NAMALWA (cell line): ENCODE measurements around the gene SAMD11.

Experiments used
- DNase-seq: peaks from one replicate; pipeline ENCODE4 v3.0.0-alpha.2; 2015; ENCODE audit warnings: low spot score

SAMD11 gene

DNA sequence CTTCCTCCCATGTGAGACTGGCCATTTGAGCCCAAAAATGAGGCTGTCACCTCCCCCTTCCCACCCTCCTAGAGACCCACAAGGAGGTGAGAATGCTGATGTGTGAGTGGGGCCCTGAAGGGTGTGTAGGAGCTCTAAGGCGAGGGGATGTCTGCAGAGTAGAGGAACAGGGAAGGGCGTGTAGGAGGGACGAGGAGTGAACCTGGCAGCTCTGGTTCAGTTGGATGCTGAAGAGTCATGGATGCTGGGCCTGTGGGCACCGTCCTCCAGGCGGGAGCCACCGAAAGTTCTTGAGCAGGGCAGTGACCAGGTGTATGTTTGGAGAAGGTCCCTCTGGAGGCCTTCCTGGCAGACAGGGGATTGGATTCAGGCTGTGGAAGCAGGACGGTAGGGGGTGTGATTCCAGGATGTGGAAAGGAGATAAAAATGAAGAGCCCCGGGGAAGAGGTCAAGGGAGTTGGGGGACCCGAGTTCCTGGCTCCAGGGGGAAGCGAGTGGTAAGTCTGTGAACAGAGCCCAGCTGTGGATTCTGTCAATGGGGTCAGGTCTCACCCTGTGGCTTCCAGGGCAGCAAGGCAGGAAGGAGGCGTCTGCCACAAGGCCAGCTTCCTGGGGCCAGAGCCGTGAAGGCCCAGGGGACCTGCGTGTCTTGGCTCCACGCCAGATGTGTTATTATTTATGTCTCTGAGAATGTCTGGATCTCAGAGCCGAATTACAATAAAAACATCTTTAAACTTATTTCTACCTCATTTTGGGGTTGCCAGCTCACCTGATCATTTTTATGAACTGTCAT lies 7.9 kb downstream of the SAMD11 start:
- peak; percentile 47 for DNase-seq

DNA sequence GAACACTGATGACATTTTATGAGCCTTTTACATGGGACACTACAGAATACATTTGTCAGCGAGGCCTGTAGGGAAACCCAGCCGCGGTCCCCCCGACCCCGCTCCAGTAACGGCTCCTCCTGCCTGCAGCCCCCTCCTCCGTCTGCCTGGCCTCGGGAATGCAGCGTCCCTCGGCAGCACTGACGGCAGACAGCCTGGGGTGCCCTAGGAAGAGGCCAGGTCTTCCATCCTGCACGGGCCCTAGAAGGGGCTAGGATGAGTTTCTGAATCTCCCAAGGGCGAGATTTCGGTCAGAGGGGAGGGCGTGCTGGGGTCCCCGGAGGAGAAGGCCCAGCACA lies 8.4 kb downstream of the SAMD11 start:
- DNase-seq = no peak

DNA sequence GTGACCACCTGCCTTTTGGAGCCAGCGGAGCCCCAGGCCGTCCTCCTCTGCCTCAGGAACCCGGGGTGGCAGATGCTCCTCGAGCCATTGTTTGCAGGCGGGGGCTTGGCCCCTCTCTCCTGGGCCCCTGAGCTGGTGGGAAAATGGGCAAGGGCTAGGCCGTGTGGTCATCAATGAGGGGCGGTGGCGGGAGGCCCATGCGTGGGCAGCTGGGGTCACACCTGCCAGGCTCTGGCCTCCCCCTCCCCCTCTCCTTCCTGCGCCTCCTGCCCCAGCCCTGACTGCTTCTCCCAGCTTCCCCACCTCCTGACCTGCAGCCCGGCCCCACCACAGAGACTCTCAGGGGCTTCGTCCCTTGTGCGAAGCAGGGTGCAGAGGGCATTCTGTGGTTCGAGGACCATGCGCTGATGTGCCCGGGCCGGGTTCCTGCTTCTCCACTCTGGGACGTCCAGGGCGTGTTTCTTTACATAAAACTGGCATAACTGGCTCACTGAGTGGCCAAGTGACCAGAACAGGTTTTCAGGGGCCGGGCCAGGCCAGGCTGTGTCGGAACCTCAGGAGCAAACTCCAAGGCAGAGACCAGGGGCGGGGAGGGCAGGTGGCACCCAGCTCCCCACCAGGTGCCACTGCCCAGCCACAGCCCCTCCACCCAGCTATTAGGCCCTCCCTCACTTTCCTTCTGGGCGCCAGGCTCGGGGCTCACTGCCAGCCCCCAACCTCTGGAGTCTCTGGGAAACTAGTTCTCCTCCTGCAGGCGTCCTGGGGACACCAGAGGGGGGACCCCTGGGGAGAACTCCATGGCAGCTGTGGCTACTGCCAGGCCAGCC lies 9.3 kb downstream of the SAMD11 start:
- no peak for DNase-seq

DNA sequence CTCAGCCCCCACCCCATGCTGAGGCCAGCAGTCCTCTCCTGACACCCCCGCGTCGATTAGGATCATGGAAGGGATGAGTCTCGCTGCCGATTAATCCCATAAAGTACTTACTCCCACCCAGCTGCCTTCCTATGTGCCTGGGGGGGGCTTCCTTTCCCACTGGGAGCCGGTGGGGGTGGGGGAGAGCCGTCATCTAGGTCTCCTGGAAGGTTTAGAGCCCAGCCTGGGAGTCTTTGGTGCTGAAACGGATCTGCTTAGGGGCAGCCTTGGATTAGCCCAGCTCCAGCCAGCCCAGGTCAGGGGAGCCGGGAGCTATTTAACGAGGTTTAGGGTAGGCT lies 9.8 kb downstream of the SAMD11 start:
- no peak for DNase-seq

DNA sequence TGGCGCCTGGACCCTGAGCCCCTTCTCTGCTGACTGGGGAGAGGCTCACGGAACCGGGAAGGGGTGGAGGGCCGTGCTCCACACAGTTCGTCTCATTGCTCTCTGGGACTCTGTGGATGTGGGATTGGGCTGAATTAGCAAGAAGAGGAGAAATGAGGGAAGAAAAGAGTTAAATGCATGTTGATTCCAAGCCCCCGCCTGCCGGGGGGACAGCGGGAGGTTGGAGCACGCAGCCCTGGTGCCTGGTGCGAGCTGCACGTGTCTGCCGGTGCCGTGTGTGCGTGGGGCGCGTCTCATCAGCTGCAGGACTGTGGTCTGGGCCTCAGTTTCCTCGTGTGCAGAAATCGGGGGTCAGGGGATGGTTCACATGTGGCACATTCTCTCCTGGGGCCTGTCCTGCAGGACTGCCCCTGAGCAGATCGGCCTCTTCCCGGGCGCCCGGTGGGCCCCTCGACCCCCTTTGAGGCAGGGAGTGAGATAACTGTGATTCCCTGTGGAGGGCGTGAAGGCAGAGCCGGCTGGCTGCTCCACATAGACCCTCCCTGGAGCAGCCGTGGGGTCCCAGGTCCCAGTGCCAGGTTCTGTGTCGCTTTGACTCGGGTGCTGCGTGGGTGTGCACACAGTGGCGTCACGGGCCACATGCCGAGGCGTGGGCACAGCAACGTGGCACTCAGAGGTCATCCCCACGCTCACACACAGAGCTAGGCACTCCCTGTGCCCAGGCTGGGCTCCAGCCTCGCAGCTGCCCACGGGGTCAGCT lies 11.4 kb downstream of the SAMD11 start:
- no peak for DNase-seq

DNA sequence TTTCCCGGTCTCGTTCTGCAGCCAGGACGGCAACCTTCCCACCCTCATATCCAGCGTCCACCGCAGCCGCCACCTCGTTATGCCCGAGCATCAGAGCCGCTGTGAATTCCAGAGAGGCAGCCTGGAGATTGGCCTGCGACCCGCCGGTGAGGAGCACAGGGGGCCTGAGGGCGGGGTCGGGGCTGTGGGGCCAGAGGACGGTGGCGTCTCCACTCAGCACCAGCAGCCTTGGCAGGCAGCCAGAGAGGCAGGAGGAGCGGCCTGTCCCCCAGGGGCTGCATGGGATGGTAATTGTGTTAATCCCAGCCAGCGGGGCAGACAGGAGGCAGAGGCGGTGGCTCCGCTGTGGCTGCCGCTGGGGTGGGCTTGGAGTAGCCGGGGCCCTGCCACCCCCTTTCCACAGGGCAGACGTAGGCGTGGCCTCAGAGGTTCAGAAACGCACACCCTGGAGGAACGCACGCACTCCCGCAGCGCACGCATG lies 12.1 kb downstream of the SAMD11 start:
- DNase-seq = peak; percentile 69

DNA sequence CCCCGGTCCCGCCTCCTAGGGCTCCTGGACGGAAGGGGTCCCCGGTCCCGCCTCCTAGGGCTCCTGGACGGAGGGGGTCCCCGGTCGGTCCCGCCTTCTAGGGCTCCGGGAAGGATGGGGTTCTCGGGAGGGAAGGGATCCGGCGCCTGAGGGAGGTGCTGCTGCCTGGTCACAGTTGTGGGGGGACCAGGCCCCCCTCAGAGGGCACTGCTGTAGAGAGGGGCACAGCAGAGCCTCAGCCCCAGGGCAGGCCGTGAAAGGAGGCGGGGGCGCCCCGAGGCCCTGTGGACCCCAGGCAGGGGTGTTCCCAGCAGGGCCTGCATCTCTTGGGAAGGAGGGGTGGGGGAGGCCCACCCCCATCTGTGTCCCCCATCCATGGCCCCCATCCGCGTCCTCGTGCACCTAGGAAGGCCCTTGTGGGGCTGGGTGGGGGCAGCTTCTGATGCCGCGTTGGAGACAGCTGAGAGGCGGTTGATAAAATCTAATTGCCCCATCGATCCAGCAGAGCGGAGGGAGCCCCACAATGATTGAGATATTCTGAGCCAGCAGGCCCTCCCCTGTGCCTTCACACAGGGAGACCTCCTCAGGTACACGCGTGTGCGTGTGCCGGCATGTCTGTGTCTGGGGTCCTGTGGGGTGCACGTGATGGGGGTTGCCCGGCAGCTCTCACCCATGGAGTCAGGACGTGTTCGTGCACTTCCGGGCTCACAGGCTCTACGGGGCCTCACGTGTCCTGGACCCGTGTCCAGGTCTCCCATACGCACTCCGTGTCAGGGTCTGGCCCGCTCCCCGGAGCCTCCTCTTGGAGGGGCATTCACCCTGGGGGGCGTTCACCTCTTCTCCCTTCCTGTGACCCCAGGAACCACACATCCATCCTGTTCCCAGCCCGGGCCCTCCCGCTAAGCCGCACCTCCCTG lies 12.9 kb downstream of the SAMD11 start:
- DNase-seq = no peak

DNA sequence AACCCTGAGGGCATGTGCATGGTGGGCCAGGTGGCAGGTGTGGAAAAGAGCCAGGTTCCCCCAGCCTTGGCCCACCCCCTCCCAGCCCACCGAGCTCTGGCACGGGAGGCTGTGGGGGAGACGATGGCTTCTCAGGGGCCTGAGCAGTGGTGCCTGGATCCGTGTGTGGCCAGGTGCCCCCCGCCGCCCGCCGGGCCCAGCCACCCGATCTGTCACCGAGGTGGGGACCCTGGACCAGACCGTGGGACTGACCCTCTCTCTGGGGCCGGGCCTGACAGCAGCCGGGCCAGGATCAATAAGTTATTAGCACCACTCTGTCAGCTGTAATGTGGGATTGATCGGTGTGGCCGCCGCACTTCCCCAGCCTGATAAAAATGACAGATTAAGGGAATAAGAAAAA lies 13.8 kb downstream of the SAMD11 start:
- no peak for DNase-seq

DNA sequence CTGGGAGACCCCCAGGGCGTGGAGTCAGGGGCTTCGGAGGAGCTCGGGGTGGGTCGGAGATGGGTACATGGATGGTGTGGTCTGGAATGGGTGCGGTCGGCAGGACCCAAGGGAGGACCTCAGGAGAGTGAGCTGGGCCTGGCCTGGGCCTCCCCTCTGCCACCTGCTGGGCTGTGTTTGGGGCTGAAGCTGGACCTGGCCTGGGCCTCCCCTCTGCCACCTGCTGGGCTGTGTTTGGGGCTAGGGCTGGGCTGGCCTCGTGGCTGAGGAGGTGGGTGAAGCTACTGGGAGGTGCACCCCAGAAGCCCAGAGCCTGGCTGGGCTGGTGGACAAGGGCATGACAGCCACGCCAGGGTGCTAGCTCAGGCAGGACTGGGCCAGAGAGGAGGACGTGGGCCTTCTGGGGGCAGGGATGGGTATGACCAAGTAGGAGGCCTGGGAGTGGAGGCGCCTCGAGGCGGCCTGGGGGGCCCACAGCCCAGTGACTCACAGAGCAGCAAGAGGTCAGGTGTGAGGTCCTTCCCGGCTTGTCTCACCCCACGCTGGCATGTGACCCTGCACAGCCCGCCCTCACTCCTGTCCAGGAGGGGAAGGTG lies 14.5 kb downstream of the SAMD11 start:
- DNase-seq = peak; percentile 53

DNA sequence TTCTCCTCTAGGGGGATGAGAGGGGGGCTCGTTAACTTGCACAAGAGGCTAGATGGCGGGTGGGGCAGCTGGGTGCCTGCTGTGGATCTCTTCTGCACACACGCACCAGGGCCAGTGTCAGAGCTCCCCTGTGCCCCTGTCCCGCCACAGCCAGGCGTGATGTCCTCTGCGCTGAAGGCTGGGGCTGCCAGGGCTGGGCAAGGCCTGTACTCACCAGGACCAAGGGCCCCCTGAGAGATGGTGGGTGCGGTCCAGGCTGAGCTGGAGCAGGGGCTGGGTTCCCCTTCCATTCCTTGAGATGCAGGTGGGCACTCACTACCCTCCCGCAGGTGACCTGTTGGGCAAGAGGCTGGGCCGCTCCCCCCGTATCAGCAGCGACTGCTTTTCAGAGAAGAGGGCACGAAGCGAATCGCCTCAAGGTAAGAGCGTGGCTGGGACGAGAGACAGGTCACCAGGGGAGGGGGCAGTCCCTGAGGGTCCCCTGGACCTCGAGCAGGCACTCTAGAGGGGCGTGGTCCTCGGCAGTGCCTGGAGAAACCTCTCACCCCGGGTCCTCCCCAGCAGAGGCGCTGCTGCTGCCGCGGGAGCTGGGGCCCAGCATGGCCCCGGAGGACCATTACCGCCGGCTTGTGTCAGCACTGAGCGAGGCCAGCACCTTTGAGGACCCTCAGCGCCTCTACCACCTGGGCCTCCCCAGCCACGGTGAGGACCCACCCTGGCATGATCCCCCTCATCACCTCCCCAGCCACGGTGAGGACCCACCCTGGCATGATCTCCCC lies 15.2 kb downstream of the SAMD11 start:
- peak; percentile 51 for DNase-seq

DNA sequence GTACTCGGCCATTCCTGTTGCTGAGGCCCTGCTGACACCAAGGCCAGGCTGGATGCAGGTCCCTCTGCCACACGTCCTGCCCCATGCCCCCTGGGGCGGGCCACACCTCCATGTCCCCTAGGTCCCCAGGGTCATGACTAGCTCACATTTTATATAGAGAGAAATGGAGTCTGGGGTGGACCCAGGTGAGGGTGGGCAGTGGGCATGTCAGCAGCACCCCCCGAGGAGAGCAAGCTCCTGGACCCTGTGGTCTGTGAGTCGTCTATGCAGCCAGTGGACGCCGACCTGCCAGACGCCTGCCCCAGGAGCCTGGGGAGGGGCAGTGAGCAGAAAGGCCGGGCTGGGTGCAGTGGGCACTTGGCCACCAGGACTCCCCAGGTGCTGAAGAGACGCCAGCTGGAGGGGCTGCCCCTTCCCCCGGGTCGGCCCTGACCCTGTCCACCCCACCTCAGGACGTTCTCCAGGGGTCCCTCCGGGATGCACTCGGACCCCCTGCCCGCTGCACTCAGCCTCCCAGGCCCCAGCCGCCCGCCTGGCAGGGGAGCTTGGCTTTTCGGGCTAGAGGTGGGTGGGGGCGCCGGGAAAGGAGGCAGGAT lies 15.9 kb downstream of the SAMD11 start:
- DNase-seq = no peak

DNA sequence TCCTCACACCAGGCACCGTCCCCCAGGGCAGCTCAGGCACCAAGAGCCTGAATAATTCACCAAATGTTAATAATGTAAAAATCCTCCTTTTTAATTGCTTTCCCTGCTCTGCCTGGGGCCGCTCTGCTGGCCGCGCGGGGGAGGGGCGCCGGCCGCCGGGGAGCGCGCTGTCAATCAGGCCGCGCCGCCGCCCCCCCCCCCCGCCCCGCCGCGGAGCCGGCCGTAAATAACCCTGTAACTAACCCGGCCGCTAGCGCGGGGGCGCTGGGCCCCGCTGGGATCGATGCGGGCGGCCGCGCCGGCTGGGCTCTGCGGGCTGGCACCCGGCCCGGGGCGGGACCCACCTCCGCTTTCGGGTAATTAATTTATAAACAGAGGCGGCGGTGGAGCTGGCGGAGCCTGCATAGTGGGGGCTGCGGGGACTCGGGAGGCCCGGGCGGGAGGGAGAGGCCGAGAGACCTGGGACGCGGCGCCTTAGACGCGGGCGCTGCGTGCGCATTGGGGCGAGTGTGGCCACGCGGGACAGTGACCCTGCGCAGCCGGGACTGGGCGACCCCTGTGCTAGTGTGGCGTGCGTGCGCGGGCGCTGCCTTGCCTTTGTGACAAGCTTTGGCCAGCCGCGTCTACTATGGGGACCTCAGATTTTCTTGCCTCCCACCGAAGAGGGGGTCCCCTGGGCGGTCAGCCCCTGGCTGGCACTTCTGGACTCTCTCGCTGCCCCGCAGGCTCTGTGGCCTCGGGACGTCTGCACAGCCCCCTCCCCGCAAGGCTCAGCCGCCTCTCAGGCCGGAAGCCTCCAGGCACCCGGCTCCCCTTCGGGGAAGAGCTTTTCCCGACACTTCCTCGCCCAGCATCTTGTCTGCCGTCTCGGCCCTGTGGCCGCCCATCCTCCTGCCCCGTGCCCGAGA lies 16.6 kb downstream of the SAMD11 start:
- DNase-seq = peak; percentile 50

DNA sequence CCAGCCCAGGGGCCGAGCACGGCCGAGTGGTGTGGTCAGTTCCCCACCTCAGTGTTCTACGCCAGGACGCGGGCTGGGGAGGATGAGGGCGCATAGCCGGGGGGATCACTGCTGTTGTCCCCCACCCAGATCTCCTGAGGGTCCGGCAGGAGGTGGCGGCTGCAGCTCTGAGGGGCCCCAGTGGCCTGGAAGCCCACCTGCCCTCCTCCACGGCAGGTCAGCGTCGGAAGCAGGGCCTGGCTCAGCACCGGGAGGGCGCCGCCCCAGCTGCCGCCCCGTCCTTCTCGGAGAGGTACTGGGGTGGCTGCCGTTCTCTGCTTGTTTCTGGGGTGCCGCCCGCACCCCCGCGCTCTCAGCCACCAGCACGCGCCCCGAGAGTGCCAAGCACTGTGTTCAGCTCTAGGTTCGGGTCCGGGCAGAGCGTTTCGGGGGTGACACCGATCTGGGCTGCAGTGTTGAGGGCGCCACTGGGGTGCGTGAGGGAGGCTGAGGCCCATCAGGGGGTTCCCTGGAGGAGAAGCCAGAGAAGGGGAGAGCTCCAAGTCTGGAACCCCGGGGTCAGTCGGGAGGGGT lies 17.4 kb downstream of the SAMD11 start:
- no peak for DNase-seq

DNA sequence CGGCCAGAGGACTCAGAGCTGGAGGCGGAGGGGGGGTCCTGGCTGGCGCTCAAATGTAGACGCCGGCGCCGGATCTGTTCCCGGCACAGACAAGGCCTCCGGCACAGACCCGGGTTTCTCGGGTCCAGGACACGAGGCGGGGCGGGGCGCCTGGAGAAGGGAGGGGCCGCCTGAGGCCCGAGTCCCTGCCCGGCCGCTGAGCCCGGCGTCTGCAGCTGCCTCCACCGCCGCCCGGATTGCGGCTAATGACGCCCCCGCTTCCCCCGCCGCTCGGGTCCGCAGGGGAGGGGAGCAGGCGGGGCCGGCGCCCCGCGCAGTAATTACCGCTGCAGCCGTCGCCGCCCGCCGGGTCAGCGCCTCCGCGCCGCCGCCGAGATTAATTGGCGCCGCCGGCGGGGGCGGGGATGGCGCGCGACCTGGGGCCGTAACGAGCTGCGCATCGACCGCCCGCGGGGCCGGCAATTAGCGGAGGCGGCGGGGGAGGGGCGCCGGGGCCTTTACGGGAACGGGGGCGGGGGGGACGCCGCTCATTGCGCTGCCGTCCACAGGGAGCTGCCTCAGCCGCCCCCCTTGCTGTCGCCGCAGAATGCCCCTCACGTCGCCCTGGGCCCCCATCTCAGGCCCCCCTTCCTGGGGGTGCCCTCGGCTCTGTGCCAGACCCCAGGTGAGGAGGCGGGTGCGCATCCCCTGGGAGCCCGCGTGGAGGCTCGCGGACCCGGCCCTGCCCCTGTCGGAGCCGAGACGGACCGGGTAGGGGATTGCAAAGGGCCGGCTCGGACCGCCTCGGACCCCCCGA lies 18.1 kb downstream of the SAMD11 start:
- peak; percentile 55 for DNase-seq

DNA sequence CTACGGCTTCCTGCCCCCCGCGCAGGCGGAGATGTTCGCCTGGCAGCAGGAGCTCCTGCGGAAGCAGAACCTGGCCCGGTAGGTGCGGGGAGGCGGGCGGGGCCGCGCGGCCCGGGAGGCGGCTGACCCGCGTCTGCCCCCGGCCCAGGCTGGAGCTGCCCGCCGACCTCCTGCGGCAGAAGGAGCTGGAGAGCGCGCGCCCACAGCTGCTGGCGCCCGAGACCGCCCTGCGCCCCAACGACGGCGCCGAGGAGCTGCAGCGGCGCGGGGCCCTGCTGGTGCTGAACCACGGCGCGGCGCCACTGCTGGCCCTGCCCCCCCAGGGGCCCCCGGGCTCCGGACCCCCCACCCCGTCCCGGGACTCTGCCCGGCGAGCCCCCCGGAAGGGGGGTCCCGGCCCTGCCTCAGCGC lies 18.7 kb downstream of the SAMD11 start:
- no peak for DNase-seq

DNA sequence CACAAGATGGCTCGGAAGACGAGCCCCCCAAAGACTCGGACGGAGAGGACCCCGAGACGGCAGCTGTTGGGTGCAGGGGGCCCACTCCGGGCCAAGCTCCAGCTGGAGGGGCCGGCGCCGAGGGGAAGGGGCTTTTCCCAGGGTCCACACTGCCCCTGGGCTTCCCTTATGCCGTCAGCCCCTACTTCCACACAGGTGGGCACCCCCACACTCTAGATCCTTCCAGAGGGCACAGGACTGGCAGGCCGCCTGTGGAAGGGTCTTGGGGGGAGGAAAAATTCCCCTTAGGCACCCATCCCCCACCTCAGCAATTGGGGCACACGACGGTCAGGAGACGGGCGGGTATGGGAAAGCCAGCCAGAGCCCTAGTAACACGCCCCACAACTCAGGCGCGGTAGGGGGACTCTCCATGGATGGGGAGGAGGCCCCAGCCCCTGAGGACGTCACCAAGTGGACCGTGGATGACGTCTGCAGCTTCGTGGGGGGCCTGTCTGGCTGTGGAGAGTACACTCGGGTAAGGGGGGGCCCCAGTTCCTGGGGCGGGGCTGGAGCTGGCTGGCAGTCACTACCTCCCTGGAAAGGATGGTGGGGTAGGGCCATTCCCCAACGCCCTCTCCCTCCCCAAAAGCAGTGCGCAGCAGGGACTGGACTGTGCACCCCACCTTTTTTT lies 19.3 kb downstream of the SAMD11 start:
- DNase-seq = no peak
